ACC112 (cell line): ENCODE data around the gene PICALM.
"Not testable (repeated sequence)": the region's sequence is repeated elsewhere in the genome, so short reads cannot be mapped to it uniquely, and the experiment has no call there.

Experiments
- H2AFZ ChIP-seq: fragments of 200-600 bp; sonication (generic); one replicate; pipeline ENCODE4 v1.6.0; 2017; ENCODE audit warnings: antibody characterized with exemption, low read length; ENCODE audit not compliant: unreplicated experiment
- H3K27ac ChIP-seq: fragments of 200-600 bp; sonication (generic); 2 replicates; pipeline ENCODE4 v1.5.1; 2014; ENCODE audit warnings: low read depth, mild to moderate bottlenecking, antibody characterized with exemption, low read length, moderate library complexity
- H3K27me3 ChIP-seq: fragments of 200-600 bp; sonication (generic); 2 replicates; pipeline ENCODE4 v1.6.1; 2014; ENCODE audit warnings: mild to moderate bottlenecking, antibody characterized with exemption, low read length, moderate library complexity, mixed read lengths; ENCODE audit not compliant: insufficient read depth
- H3K36me3 ChIP-seq: fragments of 200-600 bp; sonication (generic); 2 replicates; pipeline ENCODE4 v1.6.1; 2016; ENCODE audit warnings: mild to moderate bottlenecking, antibody characterized with exemption, low read length, moderate library complexity, mixed read lengths; ENCODE audit not compliant: insufficient read depth
- H3K4me1 ChIP-seq: fragments of 200-600 bp; sonication (generic); one replicate; pipeline ENCODE4 v1.6.1; 2016; ENCODE audit warnings: low read length, mixed read lengths; ENCODE audit not compliant: insufficient read depth, unreplicated experiment, control insufficient read depth
- H3K4me3 ChIP-seq: fragments of 200-600 bp; sonication (generic); 2 replicates; pipeline ENCODE4 v1.5.1; 2014; ENCODE audit warnings: mild to moderate bottlenecking, low read depth, low read length
- H3K79me2 ChIP-seq: fragments of 200-600 bp; sonication (generic); one replicate; pipeline ENCODE4 v1.6.0; 2016; ENCODE audit warnings: low read length; ENCODE audit not compliant: control insufficient read depth, unreplicated experiment, insufficient read depth

Gene PICALM

DNA sequence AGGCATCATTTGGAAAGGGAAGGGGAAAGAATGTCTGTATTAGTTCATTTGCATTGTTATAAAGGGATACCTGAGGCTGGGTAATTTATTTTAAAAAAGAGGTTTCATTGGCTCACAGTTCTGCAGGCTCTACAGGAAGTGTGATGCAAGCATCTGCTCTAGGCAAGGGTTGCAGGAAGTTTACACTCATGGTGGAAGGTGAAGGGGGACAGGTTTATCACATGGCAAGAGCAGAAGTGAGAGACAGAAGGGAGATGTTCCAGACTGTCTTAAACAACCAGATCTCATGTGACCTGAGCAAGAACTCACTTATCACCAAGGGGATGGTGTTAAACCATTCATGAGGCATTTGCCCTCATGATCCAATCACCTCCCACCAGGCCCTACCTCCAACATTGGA lies 123.1 kb downstream of the PICALM start:
- Histone ChIP-seq H3K4me1 (peaks cover 26% of the 10 kb centered on the region), H3K27ac (no peak overlapping the region)

DNA sequence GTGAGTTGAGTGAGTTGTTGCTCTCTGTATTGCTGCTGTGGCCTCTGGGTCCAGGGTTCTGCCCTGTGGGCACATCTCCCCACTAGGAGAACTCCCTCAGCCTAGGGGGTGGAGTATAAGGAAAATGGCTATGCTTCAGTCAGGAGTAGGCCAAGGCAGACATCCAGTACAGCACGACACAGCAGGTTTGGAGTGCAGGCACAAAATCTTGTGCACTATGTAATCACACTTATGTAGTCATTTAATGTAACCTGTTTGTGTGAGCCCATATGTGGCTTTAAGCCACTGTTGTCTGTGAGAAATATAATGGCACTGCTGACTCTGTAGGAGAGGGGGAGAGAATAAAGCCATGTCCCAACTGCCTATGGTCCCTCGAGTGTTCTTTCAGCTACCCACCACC lies 123.6 kb downstream of the PICALM start:
- Histone ChIP-seq H3K36me3 (no peaks in the 10 kb centered on the region), H2AFZ (no peak overlapping the region), H3K79me2 (no peaks in the 10 kb centered on the region), H3K27me3 (no peaks in the 10 kb centered on the region), H3K27ac (no peak overlapping the region), H3K4me3 (no peak overlapping the region), H3K4me1 (peaks cover 26% of the 10 kb centered on the region)

More for the DNA sequence above, 123.1 kb downstream of the PICALM start:
- no peaks in the 10 kb centered on the region for H3K79me2 ChIP-seq
- H3K27me3 ChIP-seq: no peaks in the 10 kb centered on the region
- no peak overlapping the region for H2AFZ ChIP-seq
- H3K4me3 ChIP-seq: no peak overlapping the region
- no peaks in the 10 kb centered on the region for H3K36me3 ChIP-seq

DNA sequence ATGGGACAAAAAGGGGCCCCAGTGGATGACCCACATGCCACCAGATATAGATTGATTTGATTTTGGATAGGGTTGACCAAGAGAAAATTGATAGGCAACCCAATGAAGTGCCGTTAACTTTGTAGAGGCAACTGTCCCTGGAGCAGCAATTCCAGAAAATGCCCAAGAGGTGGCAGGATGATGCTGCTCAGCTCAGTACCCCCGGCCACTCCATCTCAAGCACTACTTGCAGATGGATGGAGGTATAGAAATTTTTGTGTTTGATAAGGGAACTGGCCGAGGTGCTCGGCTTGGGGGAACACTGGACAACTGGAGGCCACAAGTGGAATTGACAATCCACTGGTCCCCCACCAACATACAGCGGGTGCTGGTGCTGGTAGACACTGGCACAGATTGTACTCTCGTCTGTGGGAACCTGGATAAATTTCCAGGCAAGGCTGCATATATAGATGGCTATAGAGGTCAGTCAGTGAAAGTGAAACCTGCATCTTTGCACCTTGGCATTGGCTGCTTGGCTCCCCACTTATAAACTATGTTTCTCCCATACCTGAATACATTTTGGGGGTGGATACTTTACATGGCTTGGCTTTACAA lies 127.4 kb downstream of the PICALM start:
- H3K27me3 ChIP-seq: no peaks in the 10 kb centered on the region
- no peaks in the 10 kb centered on the region for H3K36me3 ChIP-seq
- H3K4me3 ChIP-seq: peak overlapping the region; percentile 41; the same call in 1 of the 2 replicates
- no peaks in the 10 kb centered on the region for H3K79me2 ChIP-seq
- H2AFZ ChIP-seq: no peak overlapping the region
- H3K4me1 ChIP-seq: peaks cover 3% of the 10 kb centered on the region
- no peak overlapping the region for H3K27ac ChIP-seq

DNA sequence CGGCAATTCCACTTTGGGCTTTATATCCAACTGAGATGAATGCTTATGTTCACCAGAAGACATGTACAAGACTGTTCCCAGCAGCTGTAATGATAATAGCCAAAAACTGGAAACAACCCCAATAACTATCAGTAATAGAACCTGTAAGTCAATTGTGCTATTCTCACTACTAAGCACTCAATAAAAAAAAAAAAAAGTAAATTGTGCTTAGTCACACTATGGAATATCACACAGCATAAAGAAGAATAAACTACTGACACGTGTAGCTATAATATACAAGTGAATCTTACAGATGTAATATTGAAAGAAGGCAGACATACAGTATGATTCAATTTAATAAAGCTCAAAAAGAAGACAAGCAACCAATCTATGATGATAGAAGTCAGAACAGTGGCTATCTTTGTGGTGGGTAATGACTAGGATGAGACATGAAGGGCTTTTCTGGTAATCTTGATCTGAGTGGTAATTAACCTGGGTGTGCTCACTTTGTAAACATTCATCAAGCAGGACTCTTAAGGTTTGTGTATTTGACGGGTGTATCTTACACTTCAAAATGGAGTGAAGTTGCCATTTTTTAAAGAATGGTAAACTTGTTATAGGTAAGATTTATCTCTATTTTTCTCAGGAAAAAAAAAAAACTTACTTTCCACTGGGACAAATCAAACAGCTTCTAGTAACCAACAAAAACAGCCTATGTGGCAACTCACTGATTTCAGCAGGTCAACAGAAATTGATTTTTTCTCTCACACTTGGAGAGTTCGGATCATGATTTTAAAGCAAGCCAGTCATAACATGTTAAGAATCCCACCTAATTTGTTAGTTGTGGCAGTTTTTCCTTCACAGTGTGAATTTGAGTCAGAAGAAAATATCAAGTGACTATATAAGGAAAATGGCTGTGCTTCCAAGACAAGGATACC lies 129.5 kb downstream of the PICALM start:
- Histone ChIP-seq H3K4me3 (no peak overlapping the region), H3K36me3 (no peaks in the 10 kb centered on the region), H3K27ac (no peak overlapping the region)

DNA sequence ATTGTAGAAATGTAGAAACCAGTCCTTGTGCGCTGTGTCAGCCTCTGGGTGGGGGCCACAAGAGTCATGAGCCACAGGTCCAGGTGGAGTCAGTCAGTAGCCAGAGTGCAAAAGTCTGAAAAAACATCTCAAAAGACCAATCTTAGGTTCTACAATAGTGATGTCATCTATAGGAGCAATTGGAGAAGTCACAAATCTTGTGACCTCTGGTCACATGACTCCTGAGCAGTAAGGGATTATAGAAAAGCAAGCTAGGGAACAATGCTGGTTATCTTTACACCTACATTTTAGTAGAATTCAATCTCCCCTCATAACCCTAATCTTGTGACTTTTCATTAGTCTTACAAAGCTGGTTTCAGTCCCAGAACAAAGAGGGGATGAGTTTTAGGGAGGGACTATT lies 131.0 kb downstream of the PICALM start:
- Histone ChIP-seq H3K27me3 (no peaks in the 10 kb centered on the region), H3K4me1 (peaks cover 3% of the 10 kb centered on the region), H3K36me3 (no peaks in the 10 kb centered on the region), H2AFZ (no peak overlapping the region), H3K4me3 (no peak overlapping the region), H3K27ac (no peak overlapping the region), H3K79me2 (no peaks in the 10 kb centered on the region)

More for the DNA sequence above, 129.5 kb downstream of the PICALM start:
- peaks cover 3% of the 10 kb centered on the region for H3K4me1 ChIP-seq
- H2AFZ ChIP-seq: no peak overlapping the region
- H3K27me3 ChIP-seq: no peaks in the 10 kb centered on the region
- no peaks in the 10 kb centered on the region for H3K79me2 ChIP-seq

DNA sequence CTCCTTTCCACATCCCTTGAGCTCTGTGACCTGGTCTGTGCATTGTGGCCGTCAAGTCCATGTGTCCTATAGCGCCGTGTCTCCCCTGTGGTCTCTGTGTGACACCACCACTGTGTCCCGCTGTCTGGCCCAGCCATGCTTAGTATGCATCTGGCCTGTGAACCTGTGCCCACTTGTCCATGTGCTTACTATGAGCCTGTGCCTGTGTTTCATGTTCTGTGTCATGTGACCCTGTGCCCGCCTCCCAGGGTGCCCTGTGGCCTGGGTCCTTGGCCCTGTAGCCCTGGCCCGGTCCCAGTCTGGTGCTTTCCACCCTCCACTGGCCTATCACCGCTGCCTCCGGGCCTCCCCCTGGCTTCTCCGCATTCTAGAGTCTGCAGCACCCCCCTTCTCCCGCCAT lies 133.1 kb downstream of the PICALM start:
- Histone ChIP-seq H3K36me3 (no peaks in the 10 kb centered on the region), H3K27ac (no peak overlapping the region), H3K4me1 (no peaks in the 10 kb centered on the region), H3K27me3 (no peaks in the 10 kb centered on the region), H2AFZ (no peak overlapping the region), H3K4me3 (no peak overlapping the region), H3K79me2 (no peaks in the 10 kb centered on the region)

DNA sequence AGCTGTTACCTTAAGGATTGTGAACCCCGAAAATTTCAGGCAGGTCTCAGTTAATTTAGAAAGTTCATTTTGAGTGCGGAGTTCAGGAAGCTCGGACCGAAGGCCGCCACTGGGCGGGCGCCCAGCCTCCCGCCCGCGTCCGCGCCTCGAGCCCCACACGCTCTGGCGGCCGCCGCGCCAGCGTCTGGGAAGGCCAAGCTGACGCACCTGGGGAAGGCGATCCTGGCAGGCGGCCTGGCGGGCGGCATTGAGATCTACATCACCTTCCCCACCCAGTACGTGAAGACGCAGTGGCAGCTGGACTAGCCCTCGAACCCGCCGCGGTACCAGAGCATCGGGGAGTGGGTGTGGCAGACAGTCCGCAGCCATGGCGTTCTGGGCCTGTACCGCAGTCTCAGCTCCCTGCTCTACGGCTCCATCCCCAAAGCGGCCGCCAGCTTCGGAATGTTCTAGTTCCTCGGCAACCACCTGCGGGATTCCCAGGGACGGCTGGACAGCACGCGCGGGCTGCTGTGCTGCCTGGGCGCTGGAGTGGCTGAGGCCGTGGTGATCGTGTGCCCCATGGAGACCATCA lies 134.2 kb downstream of the PICALM start:
- no peaks in the 10 kb centered on the region for H3K79me2 ChIP-seq
- H3K4me1 ChIP-seq: no peaks in the 10 kb centered on the region
- H3K36me3 ChIP-seq: no peaks in the 10 kb centered on the region
- no peaks in the 10 kb centered on the region for H3K27me3 ChIP-seq
- H3K27ac ChIP-seq: no peak overlapping the region
- no peak overlapping the region for H3K4me3 ChIP-seq
- no peak overlapping the region for H2AFZ ChIP-seq

DNA sequence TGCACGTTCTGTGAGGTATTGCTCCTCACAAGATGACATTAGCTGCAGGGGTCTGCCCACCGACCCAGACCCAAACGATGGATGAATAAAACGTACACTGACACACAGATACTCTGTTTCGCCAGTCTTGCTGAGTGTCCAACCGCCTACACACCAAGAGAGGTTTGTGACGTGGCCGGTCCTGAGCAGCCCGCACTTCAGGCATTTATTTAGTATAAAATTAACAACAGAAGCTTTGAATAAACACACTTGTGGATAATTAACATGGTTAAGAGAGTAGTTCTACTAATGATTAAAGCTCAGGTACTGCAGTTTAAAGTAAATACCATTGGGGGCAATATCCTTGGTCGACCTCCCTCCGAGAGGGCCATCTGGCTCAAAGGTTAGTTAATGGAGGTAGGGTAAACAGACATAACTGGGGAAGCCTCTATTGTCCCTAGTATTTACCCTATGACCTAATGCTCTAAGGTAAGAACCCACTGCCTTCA lies 138.0 kb downstream of the PICALM start:
- H3K4me3 ChIP-seq: no peak overlapping the region
- H3K27me3 ChIP-seq: no peaks in the 10 kb centered on the region
- H3K27ac ChIP-seq: no peak overlapping the region

DNA sequence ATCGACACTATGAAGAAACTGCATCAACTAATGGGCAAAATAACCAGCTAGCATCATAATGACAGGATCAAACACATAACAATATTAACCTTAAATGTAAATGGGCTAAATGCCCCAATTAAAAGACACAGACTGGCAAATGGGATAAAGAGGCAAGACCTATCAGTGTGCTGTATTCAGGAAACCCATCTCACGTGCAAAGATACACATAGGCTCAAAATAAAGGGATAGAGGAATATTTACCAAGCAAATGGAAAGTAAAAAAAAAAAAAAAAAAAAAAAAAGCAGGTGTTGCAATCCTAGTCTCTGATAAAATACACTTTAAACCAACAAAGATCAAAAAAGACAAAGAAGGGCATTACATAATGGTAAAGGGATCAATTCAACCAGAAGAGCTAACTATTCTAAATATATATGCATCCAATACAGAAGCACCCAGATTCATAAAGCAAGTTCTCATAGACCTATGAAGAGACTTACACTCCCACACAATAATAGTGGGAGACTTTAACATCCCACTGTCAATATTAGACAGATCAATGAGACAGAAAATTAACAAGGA lies 142.2 kb downstream of the PICALM start:
- not testable (repeated sequence) for H3K4me1 ChIP-seq, H3K36me3 ChIP-seq, H3K27ac ChIP-seq, H2AFZ ChIP-seq, H3K4me3 ChIP-seq, H3K79me2 ChIP-seq
- peaks cover 11% of the 10 kb centered on the region for H3K27me3 ChIP-seq

More for the DNA sequence above, 138.0 kb downstream of the PICALM start:
- no peak overlapping the region for H2AFZ ChIP-seq
- no peaks in the 10 kb centered on the region for H3K79me2 ChIP-seq
- H3K4me1 ChIP-seq: no peaks in the 10 kb centered on the region
- H3K36me3 ChIP-seq: no peaks in the 10 kb centered on the region

DNA sequence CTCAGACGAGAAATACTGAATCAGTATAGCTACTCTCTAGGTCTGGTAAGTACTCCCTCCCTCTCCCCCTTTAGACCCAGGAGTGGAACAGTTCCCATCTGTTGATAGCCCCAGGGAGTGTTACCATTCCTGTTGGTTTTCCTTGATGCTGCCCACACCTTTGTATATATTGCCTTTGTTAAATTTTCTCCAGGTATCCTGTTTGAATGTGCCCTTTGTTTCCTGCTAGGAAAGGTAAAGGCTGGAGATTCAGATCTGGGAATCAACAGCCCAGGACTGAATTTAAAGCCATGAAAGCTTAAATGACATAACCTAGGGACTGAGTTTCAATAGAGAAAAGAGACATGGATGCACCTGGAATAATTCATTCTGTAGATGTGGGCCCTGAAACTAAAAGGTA lies 145.4 kb downstream of the PICALM start:
- no peak overlapping the region for H3K27ac ChIP-seq
- no peaks in the 10 kb centered on the region for H3K79me2 ChIP-seq
- no peaks in the 10 kb centered on the region for H3K36me3 ChIP-seq
- H3K27me3 ChIP-seq: peaks cover 11% of the 10 kb centered on the region
- H3K4me1 ChIP-seq: peaks cover 8% of the 10 kb centered on the region
- H2AFZ ChIP-seq: no peak overlapping the region
- no peak overlapping the region for H3K4me3 ChIP-seq
